ENCODE data around the gene PROM1. TPM values are rescaled to one million over a fixed set of nuclear protein-coding genes. Genes with fewer than 3 reads are reported as not detected.

PROM1 gene
- total RNA-seq, 1 donor from 2014 or later = not detected

DNA sequence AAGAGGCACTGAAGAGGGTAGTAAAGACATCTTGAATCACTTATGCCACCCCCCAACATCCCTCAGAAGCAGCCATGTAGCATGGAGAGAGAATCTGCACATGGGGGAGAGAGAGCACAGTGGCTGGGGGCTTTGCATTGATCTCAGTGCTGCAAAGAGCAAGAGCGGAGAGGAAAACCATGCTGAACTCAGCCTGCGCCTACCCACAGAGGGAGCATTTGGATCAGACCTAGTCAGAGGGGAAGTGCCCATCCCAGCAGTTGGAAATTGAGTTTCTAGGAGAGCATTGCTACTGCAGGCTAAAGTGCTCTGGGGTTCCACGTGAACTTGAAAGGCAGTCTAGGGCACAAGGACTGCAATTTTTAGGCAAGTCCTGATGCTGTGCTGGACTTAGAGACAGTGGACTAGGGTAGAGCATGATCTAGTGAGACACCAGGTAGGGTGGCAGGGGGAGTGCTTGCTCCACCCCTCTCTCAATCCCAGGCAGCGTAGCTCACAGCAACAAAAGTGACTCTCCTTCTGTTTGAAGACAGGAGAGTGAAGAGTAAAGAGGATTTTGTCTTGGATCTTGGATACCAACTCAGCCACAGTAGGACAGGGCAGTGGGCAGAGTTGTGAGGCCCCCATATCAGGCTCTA lies 9.0 kb upstream of the PROM1 start:
- no peak overlapping the region for H3K27ac ChIP-seq
- no peak overlapping the region for H3K4me3 ChIP-seq
- intact Hi-C loops (cut with DNase I) = no loop called here
- DNase-seq (ENCODE audit: extremely low spot score in 2 of 2) = no peak
- H3K4me1 ChIP-seq = no peaks in the 10 kb centered on the region
- no peaks in the 10 kb centered on the region for H3K36me3 ChIP-seq
- H3K9me3 ChIP-seq = no peaks in the 10 kb centered on the region
- TF ChIP-seq, protein P1, sequence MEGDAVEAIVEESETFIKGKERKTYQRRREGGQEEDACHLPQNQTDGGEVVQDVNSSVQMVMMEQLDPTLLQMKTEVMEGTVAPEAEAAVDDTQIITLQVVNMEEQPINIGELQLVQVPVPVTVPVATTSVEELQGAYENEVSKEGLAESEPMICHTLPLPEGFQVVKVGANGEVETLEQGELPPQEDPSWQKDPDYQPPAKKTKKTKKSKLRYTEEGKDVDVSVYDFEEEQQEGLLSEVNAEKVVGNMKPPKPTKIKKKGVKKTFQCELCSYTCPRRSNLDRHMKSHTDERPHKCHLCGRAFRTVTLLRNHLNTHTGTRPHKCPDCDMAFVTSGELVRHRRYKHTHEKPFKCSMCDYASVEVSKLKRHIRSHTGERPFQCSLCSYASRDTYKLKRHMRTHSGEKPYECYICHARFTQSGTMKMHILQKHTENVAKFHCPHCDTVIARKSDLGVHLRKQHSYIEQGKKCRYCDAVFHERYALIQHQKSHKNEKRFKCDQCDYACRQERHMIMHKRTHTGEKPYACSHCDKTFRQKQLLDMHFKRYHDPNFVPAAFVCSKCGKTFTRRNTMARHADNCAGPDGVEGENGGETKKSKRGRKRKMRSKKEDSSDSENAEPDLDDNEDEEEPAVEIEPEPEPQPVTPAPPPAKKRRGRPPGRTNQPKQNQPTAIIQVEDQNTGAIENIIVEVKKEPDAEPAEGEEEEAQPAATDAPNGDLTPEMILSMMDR (IDR thresholded peaks at IDR 0.05) = no peak
- TF ChIP-seq POLR2A (IDR thresholded peaks at IDR 0.05) (no peak), POLR2AphosphoS5 (IDR thresholded peaks at IDR 0.05; ENCODE audit: insufficient read depth in 1 of 2, low read depth in 1 of 2) (no peak)
- H3K27me3 ChIP-seq = no peaks in the 10 kb centered on the region

DNA sequence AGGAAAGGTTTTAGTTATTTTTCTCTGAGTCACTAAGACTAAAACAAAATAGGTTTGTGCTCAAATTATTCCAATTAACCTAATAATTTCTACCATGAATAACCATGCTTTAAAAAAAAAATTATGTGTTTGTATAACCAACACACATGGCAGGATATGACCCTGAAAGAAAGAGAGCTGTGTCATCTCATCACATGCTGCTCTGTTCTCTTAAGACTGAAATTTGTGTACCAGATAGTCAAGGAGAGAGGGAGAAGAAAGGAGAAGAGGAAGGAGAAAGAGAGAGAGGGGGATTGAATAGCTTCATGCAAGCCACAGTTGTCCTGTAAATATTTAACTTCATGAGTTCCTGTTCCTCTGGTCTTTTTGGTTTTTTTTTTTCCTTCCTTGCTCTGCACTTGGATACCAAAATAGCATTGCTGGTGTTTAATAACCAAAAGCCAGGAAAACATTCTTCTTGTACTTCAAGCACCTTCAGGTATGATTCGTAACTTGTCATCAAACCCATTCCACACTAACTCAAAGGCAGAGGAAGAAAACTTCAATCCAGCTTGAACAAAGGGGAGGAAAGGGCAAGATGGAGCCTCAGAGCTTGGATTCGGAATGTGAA lies 6.4 kb upstream of the PROM1 start:
- intact Hi-C loops (cut with DNase I) = no loop called here

DNA sequence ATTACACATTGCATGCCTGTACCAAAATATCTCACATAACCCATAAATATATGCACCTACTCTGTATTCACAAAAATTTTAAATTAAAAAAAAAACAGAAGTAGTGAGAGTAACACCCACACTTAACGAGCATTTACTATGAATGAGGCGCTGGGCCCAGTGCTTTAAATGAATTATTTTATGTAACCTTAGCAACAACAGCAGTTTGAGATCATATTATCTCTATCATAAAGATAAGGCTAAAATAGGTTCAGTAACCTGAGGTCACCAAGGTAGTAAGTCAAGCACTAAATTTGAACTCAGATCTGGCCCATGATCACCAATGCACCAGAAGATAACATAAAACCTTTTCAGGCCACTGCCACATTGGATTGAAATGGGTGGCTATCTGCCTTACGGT lies 5.3 kb upstream of the PROM1 start:
- DNase-seq (ENCODE audit: extremely low spot score in 2 of 2) = no peak
- Histone ChIP-seq H3K36me3 (no peaks in the 10 kb centered on the region), H3K27me3 (peaks cover 6% of the 10 kb centered on the region), H3K27ac (no peak overlapping the region), H3K4me1 (no peaks in the 10 kb centered on the region), H3K9me3 (no peaks in the 10 kb centered on the region), H3K4me3 (no peak overlapping the region)
- intact Hi-C loops (cut with DNase I) = no loop called here
- no peak for TF ChIP-seq POLR2AphosphoS5 (IDR thresholded peaks at IDR 0.05; ENCODE audit: insufficient read depth in 1 of 2, low read depth in 1 of 2)
- TF ChIP-seq, protein P1 (IDR thresholded peaks at IDR 0.05) = no peak
- no peak for TF ChIP-seq POLR2A (IDR thresholded peaks at IDR 0.05)

More for the DNA sequence above, 6.4 kb upstream of the PROM1 start:
- Histone ChIP-seq H3K27ac (no peak overlapping the region), H3K4me1 (no peaks in the 10 kb centered on the region), H3K4me3 (no peak overlapping the region), H3K9me3 (no peaks in the 10 kb centered on the region), H3K27me3 (peaks cover 6% of the 10 kb centered on the region), H3K36me3 (no peaks in the 10 kb centered on the region)
- no peak for DNase-seq (ENCODE audit: extremely low spot score in 2 of 2)
- TF ChIP-seq, protein P1 (IDR thresholded peaks at IDR 0.05) = no peak
- no peak for TF ChIP-seq POLR2AphosphoS5 (IDR thresholded peaks at IDR 0.05; ENCODE audit: insufficient read depth in 1 of 2, low read depth in 1 of 2)
- no peak for TF ChIP-seq POLR2A (IDR thresholded peaks at IDR 0.05)

DNA sequence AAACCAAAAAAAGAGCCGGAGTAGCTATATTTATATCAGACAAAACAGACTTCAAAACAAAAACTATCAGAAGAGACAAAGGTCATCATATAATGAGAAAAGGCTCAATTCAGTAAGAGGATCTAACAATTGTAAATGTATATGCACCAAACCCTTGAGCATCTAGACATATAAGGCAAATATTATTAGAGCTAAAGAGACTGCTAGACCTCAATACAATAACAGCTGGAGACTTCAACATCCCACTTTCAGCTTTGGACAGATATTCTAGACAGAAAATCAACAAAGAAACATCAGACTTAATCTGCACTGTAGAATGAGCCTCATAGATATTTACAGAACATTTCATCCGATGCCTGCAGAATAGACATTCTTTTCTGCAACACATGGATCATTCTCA lies 4.8 kb upstream of the PROM1 start:
- Histone ChIP-seq H3K27ac (no peak overlapping the region), H3K27me3 (peaks cover 7% of the 10 kb centered on the region), H3K4me1 (peaks cover 4% of the 10 kb centered on the region), H3K4me3 (no peak overlapping the region), H3K9me3 (no peaks in the 10 kb centered on the region), H3K36me3 (no peaks in the 10 kb centered on the region)
- DNase-seq (ENCODE audit: extremely low spot score in 2 of 2) = no peak
- no peak for TF ChIP-seq POLR2A (IDR thresholded peaks at IDR 0.05)
- no peak for TF ChIP-seq POLR2AphosphoS5 (IDR thresholded peaks at IDR 0.05; ENCODE audit: insufficient read depth in 1 of 2, low read depth in 1 of 2)
- TF ChIP-seq, protein P1 (IDR thresholded peaks at IDR 0.05) = no peak
- intact Hi-C loops (cut with DNase I) = no loop called here

DNA sequence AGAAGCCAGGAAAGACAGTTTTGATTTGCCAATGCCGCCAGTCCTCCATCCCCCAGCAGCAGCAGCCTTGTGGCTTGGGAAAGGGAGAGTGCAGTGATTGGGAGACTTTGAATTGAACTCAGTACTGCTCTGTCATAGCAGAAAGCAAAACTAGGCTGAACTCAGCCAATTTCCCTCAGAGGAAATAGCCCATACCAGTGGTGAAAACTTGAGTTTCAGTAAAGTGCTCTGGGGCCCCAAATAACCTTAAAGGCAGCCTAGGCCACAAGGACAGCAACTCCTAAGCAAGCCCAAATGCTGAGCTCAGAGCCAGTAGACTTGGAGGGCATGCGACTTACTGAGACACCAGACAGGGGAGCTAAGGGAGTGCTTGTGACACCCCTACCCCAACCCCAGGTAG lies 2.0 kb upstream of the PROM1 start:
- peaks cover 22% of the 10 kb centered on the region for H3K4me1 ChIP-seq
- TF ChIP-seq POLR2A (IDR thresholded peaks at IDR 0.05) (no peak), POLR2AphosphoS5 (IDR thresholded peaks at IDR 0.05; ENCODE audit: insufficient read depth in 1 of 2, low read depth in 1 of 2) (no peak)
- TF ChIP-seq, protein P1 (IDR thresholded peaks at IDR 0.05) = no peak
- no peaks in the 10 kb centered on the region for H3K9me3 ChIP-seq
- H3K4me3 ChIP-seq = no peak overlapping the region
- H3K27ac ChIP-seq = no peak overlapping the region
- intact Hi-C loops (cut with DNase I) = no loop called here
- DNase-seq (ENCODE audit: extremely low spot score in 2 of 2) = no peak
- peaks cover 21% of the 10 kb centered on the region for H3K27me3 ChIP-seq
- H3K36me3 ChIP-seq = no peaks in the 10 kb centered on the region
